DND-41 (cell line): ENCODE data around the gene DPF1.

ENCODE experiments used
- CTCF ChIP-seq: IDR thresholded peaks from 2 replicates; pipeline ENCODE4 v1.5.1; 2012; ENCODE audit warnings: borderline replicate concordance, low read length, moderate library complexity, mild to moderate bottlenecking; ENCODE audit not compliant: poor library complexity, severe bottlenecking; ENCODE audit errors: extremely low read depth
- EZH2 ChIP-seq: IDR thresholded peaks from 3 replicates; pipeline ENCODE4 v1.6.1; 2012; ENCODE audit warnings: borderline replicate concordance, low read depth, mild to moderate bottlenecking, moderate library complexity, low read length, inconsistent platforms; ENCODE audit not compliant: severe bottlenecking

- TF ChIP-seq CTCF (no peak), EZH2 (no peak)
Observed at GRCh38 chr19:38262585-38263268, 38.7 kb upstream of the DPF1 start.
